Fibroblast of lung (primary cell): ENCODE data around the gene EML1.

Source experiments
- CTCF ChIP-seq, 2 donors: IDR thresholded peaks in 1 of 2; conservative IDR thresholded peaks in 1 of 2; 1 replicate in 1 of 2; 2 replicates in 1 of 2; pipeline ENCODE4 v1.5.1; 2011 to 2012; ENCODE audit warnings: low read length in 2 of 2, control low read depth in 1 of 2, inconsistent platforms in 1 of 2, low read depth in 1 of 2, mild to moderate bottlenecking in 1 of 2
- EZH2 ChIP-seq: IDR thresholded peaks from 2 replicates; pipeline ENCODE4 v1.5.1; 2012; ENCODE audit warnings: low read length, control low read depth, mild to moderate bottlenecking; ENCODE audit errors: missing control alignments

DNA sequence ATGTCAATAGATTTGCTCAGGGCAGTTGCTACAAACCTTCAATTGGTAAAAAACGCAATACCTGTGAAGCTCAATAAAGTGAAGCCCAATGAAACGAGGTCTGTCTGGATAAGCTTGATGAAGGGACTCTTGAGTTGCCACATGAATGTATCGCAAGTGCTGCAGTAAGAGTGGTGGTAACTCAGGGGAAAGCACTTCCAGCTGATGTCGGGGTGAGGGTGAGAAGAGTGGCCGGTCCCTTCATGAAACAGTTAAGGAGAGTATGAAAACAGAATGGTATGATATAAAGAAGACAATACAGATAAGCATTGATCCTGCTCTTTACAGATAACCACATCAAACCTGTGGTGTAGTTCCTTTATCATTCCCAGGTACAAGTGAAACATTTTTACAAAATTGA is 188.6 kb downstream of the EML1 start:
- no peak for TF ChIP-seq CTCF (conservative IDR thresholded peaks at IDR 0.05 in 1 of 2, IDR thresholded peaks at IDR 0.05 in 1 of 2; ENCODE audit: low read depth in 1 of 2, low read length in 2 of 2)
- no peak for TF ChIP-seq EZH2
